ENCODE measurements around the gene SNX1.
"Not testable (repeated sequence)": the region's sequence is repeated elsewhere in the genome, so short reads cannot be mapped to it uniquely, and the experiment has no call there.

DNA sequence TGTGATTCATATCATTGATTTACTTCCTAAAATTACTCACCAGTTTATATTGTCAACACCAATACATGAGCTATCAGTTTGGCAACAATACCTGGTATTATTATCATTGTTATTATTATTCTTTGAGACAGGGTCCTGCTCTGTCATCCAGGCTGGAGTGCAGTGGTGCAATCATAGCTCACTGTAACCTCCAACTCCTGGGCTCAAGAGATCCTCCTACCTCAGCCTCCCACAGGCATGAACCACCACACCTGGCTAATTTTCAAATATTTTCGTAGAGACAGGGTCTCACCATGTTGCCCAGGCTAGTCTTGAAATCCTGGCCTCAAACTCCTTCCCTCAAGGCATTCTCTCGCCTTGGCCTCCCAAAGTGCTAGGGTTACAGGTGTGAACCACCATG, 22.3 kb upstream of the SNX1 start:
- not testable (repeated sequence) for TF ChIP-seq POLR2A (IDR thresholded peaks at IDR 0.05)
- TF ChIP-seq, protein P1, sequence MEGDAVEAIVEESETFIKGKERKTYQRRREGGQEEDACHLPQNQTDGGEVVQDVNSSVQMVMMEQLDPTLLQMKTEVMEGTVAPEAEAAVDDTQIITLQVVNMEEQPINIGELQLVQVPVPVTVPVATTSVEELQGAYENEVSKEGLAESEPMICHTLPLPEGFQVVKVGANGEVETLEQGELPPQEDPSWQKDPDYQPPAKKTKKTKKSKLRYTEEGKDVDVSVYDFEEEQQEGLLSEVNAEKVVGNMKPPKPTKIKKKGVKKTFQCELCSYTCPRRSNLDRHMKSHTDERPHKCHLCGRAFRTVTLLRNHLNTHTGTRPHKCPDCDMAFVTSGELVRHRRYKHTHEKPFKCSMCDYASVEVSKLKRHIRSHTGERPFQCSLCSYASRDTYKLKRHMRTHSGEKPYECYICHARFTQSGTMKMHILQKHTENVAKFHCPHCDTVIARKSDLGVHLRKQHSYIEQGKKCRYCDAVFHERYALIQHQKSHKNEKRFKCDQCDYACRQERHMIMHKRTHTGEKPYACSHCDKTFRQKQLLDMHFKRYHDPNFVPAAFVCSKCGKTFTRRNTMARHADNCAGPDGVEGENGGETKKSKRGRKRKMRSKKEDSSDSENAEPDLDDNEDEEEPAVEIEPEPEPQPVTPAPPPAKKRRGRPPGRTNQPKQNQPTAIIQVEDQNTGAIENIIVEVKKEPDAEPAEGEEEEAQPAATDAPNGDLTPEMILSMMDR (IDR thresholded peaks at IDR 0.05) = not testable (repeated sequence)

Measured in uterus (tissue), 2 donors.